NCI-H82 treated with DMSO at 0.1 percent for 48 hours (cell line): ENCODE data around the gene TGM4.

Experiments used
- DNase-seq: peaks from one replicate; lab custom pipeline; 2025; ENCODE audit not compliant: unreplicated experiment; lab: John Stamatoyannopoulos, UW

Gene TGM4

DNA sequence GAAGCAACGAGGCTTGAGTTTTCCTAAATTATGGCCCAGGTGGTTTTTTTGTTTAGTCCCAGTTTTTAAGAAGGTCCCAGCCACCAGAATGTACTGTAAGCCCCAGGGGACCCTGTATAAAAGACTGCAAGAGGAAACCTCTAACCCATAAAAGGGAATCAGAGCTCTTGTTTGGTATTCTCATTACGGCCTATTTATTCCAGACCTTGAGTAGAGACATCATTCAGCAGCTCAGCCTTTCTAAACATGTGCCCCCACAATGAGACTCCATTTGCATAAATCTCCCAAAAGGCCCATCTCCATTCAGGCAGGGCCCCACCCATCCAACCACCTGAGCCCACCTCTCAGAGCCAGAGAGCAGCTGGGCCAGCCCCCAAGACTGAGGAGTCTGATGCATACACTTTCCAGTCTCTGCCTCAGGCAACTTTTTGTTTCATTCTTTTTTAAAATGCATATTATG, 75.9 kb downstream of the TGM4 start:
- DNase-seq, result no peak

DNA sequence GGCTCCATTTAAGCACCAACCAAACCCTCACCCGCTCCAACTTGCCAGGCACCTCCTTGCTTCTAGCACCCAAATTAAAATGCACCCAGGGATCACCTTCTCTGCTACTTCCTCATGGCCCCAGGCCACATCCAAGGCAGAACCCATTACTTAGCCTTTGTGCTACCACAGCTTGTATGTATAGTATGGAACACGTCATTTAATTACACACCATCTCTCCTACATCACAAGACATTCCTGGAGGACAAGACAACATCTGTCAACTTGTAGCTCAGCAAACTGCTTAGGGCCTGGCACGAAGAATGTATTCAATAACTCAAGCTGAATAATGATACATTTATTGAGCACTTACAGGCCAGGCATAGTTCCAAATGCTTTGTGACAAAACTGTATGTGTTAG, 78.3 kb downstream of the TGM4 start:
- DNase-seq, result no peak

- DNase-seq, result no peak
Observed at GRCh38 chr3:44954304-44954703, 79.9 kb downstream of the TGM4 start.

DNA sequence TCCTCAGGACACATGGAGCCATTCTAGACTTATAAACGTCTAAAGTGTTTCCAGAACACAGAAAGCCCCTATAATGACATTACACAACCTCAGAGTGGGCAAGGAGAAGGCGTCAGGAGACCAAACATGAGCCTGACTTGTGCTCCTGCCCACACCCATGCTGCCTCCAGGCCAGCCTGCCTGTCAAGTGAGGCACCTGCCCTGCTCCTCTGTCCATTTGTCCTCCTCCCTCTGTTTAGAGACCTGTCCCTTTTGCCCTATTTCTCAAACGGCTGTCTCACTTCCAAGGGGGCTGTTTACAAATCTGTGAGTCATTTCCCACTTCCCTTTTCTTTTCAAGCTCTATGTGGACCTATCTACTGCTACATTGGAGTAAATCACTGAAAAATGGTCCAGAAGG, 80.6 kb downstream of the TGM4 start:
- no peak for DNase-seq

DNA sequence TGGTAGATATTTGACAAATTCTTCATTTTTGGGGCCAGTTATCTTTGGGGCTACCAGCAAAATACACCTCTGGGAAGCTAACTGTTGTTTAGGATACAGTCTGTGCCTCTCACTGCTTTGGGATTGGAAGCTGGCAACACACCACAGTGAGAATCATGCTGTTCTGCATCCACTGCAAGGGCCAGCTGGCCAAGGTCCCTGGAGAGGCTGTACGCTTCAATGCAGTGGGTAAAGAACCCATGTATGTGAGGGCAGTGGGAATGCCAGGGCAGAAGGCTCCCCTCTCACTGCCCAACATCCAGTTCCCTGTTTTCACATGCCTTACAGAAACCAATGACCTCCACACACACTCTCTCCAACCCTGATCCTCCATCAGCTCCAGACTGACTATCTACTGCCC, 81.5 kb downstream of the TGM4 start:
- DNase-seq, result no peak

DNA sequence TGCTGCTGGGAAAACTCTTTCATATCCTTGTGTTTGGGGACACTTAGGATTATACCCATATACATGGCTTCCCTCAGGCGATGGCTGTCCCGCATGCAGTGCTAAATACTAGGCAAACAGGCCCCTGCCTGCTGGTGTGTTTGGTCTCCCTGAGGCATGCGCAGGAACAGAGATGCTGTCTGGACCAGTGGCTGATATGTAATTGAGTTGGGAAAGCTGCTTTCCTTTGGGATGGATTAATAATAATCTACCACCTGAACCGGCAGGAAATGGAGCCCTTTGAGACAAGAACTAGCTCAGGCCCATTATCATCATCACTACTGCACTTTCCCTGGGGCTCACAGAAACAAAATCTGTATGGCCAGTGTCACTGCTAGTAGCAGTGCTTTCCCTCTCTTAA, 83.6 kb downstream of the TGM4 start:
- no peak for DNase-seq

GRCh38 chr3:44958386-44958785, 84.0 kb downstream of the TGM4 start:
- no peak for DNase-seq

- no peak for DNase-seq
Observed at GRCh38 chr3:44960387-44961026, 86.1 kb downstream of the TGM4 start.

GRCh38 chr3:44961888-44962287, 87.5 kb downstream of the TGM4 start:
- no peak for DNase-seq

GRCh38 chr3:44962621-44963393, 88.4 kb downstream of the TGM4 start:
- no peak for DNase-seq

GRCh38 chr3:44963571-44964325, 89.3 kb downstream of the TGM4 start:
- DNase-seq, result no peak
